NCI-H2029 (cell line): Measurements from ENCODE around the gene HNF1A.
"Not testable (repeated sequence)": the region's sequence is repeated elsewhere in the genome, so short reads cannot be mapped to it uniquely, and the experiment has no call there.

ENCODE experiments used
- DNase-seq: peaks from one replicate; lab custom pipeline; 2025; lab: John Stamatoyannopoulos, UW

The HNF1A gene

GRCh38 chr12:121011820-121012219, 33.5 kb downstream of the HNF1A start:
- no peak for DNase-seq

GRCh38 chr12:121013715-121014114, 35.4 kb downstream of the HNF1A start:
- DNase-seq = no peak

- DNase-seq = peak; percentile 89
Observed at GRCh38 chr12:121015825-121016766, 37.8 kb downstream of the HNF1A start, which contains the start of gene C12orf43. TSS of gene C12orf43 (minus strand) at chr12:121016487. CDS start at chr12:121016474, 13 bp downstream.

- no peak for DNase-seq
Observed at GRCh38 chr12:121017966-121018491, 39.7 kb downstream of the HNF1A start.

- DNase-seq = no peak
Observed at GRCh38 chr12:121018860-121019617, 40.7 kb downstream of the HNF1A start.

GRCh38 chr12:121021754-121022153, 43.4 kb downstream of the HNF1A start:
- no peak for DNase-seq

- no peak for DNase-seq
Observed at GRCh38 chr12:121022713-121023112, 44.4 kb downstream of the HNF1A start.

GRCh38 chr12:121023799-121024198, 45.5 kb downstream of the HNF1A start:
- DNase-seq = no peak

GRCh38 chr12:121025442-121026226, 47.3 kb downstream of the HNF1A start:
- no peak for DNase-seq

GRCh38 chr12:121026274-121027045, 48.1 kb downstream of the HNF1A start:
- DNase-seq = no peak

GRCh38 chr12:121030576-121031212, 52.4 kb downstream of the HNF1A start:
- no peak for DNase-seq

GRCh38 chr12:121033625-121034349, 55.4 kb downstream of the HNF1A start:
- DNase-seq = peak; percentile 14

- DNase-seq = no peak
Observed at GRCh38 chr12:121034616-121035305, 56.4 kb downstream of the HNF1A start.

- no peak for DNase-seq
Observed at GRCh38 chr12:121036810-121037326, 58.5 kb downstream of the HNF1A start.

- no peak for DNase-seq
Observed at GRCh38 chr12:121038861-121039668, 60.7 kb downstream of the HNF1A start, which contains the start of gene OASL. TSS of gene OASL (minus strand) at chr12:121039246. CDS start at chr12:121038971, 275 bp downstream.

- no peak for DNase-seq
Observed at GRCh38 chr12:121043067-121043466, 64.7 kb downstream of the HNF1A start.

- not testable (repeated sequence) for DNase-seq
Observed at GRCh38 chr12:121047400-121047799, 69.1 kb downstream of the HNF1A start.

GRCh38 chr12:121048442-121048841, 70.1 kb downstream of the HNF1A start:
- DNase-seq = no peak
